T-cell (primary cell): ENCODE results near the gene PRMT1. TPM values are rescaled to one million over a fixed set of nuclear protein-coding genes. Genes with fewer than 3 reads are reported as not detected.

Experiments
- ATAC-seq, 4 experiments: fragments of 200-7000 bp in 3 of 4; fragments of 150-1000 bp in 1 of 4; cut with Tn5 transposase; replicated peaks in 1 of 4; 1 replicate in 3 of 4; 2 replicates in 1 of 4; pipeline ENCODE4 v1.10.0; 2021; ENCODE audit warnings: moderate library complexity in 3 of 4, mild to moderate bottlenecking in 2 of 4, moderate number of reproducible peaks in 1 of 4
- CTCF ChIA-PET, 2 donors: fragments of 300-600 bp; sonication (Branson Sonifier 250); formaldehyde crosslinking; loops; one replicate each; lab custom pipeline; 2022; ENCODE audit warnings: antibody characterized with exemption in 2 of 2; lab: Charles Lee
- POLR2A ChIA-PET, 2 donors: fragments of 300-600 bp; sonication (Branson Sonifier 250); formaldehyde crosslinking; loops; one replicate each; lab custom pipeline; 2022; ENCODE audit warnings: antibody characterized with exemption in 2 of 2; lab: Charles Lee
- DNase-seq, 35 experiments: peaks; one replicate each; pipeline versions ENCODE4 v3.0.0 to v3.0.0-alpha.2; 2013 to 2023
- H3K27ac ChIP-seq: one replicate; pipeline ENCODE4 v1.5.1; 2013; ENCODE audit warnings: low read length
- H3K27me3 ChIP-seq, 2 experiments: replicated peaks in 1 of 2; 1 replicate in 1 of 2; 2 replicates in 1 of 2; pipeline versions ENCODE4 v1.6.1 to v1.7.0; 2013; ENCODE audit warnings: low read length in 1 of 2, mixed read lengths in 1 of 2; ENCODE audit not compliant: control insufficient read depth in 2 of 2, insufficient read depth in 2 of 2; ENCODE audit errors: extremely low read depth in 1 of 2
- H3K36me3 ChIP-seq, 2 donors: 1 replicate in 1 of 2; 2 replicates in 1 of 2; pipeline versions ENCODE4 v1.6.1 to v1.7.0; 2013; ENCODE audit warnings: low read length in 1 of 2; ENCODE audit not compliant: control insufficient read depth in 2 of 2, insufficient read depth in 1 of 2; ENCODE audit errors: extremely low read depth in 1 of 2
- H3K4me1 ChIP-seq, 2 experiments: 1 replicate in 1 of 2; 2 replicates in 1 of 2; pipeline versions ENCODE4 v1.6.1 to v1.7.0; 2013; ENCODE audit warnings: low read length in 2 of 2, mixed read lengths in 1 of 2; ENCODE audit not compliant: insufficient read depth in 2 of 2, control insufficient read depth in 1 of 2; ENCODE audit errors: extremely low read depth in 1 of 2
- H3K4me3 ChIP-seq, 2 donors: 1 replicate in 1 of 2; 2 replicates in 1 of 2; pipeline versions ENCODE4 v1.5.1 to v1.7.0; 2013; ENCODE audit warnings: mild to moderate bottlenecking in 2 of 2, low read length in 1 of 2, moderate library complexity in 1 of 2; ENCODE audit not compliant: control insufficient read depth in 1 of 2; ENCODE audit errors: extremely low read depth in 1 of 2
- H3K9me3 ChIP-seq: 2 replicates; pipeline ENCODE4 v1.7.0; 2013
- H3K27ac Mint-ChIP-seq, 2 donors: one replicate each; pipeline ENCODE4 v1.8.0; 2020 to 2021; ENCODE audit warnings: mild to moderate bottlenecking in 2 of 2, mixed read lengths in 2 of 2
- H3K27me3 Mint-ChIP-seq, 2 donors: one replicate each; pipeline ENCODE4 v1.8.0; 2021 to 2022; ENCODE audit warnings: mixed read lengths in 2 of 2
- H3K36me3 Mint-ChIP-seq: one replicate; pipeline ENCODE4 v1.8.0; 2021; ENCODE audit warnings: mixed read lengths
- H3K4me1 Mint-ChIP-seq, 3 donors: one replicate each; pipeline ENCODE4 v1.8.0; 2020 to 2022; ENCODE audit warnings: mixed read lengths in 3 of 3, mild to moderate bottlenecking in 1 of 3
- H3K4me3 Mint-ChIP-seq, 3 donors: one replicate each; pipeline ENCODE4 v1.8.0; 2020 to 2022; ENCODE audit warnings: mild to moderate bottlenecking in 3 of 3, mixed read lengths in 3 of 3, moderate library complexity in 3 of 3
- H3K9me3 Mint-ChIP-seq, 3 donors: one replicate each; pipeline ENCODE4 v1.8.0; 2020 to 2022; ENCODE audit warnings: mixed read lengths in 3 of 3
- WGBS: methylation state at CpG from one replicate; pipeline ENCODE4 v1.1.5; 2013; ENCODE audit warnings: missing lambda C conversion rate; ENCODE audit not compliant: insufficient coverage; 5-methylcytosine and 5-hydroxymethylcytosine counted together
- total RNA-seq, 35 experiments: library from RNA in 6 of 35; stranded (reverse) in 6 of 35; fragments of 120-200 nt in 1 of 35; gene quantifications; one replicate each; pipeline versions ENCODE4 v1.2.1 to v1.2.4 and lab custom pipeline; 2013 to 2026

Gene PRMT1
- total RNA-seq, 5 donors from 2014 or later (not counting 1 experiment from before 2014, with no cell fraction given): 72.0 to 116 (median 107) TPM

DNA sequence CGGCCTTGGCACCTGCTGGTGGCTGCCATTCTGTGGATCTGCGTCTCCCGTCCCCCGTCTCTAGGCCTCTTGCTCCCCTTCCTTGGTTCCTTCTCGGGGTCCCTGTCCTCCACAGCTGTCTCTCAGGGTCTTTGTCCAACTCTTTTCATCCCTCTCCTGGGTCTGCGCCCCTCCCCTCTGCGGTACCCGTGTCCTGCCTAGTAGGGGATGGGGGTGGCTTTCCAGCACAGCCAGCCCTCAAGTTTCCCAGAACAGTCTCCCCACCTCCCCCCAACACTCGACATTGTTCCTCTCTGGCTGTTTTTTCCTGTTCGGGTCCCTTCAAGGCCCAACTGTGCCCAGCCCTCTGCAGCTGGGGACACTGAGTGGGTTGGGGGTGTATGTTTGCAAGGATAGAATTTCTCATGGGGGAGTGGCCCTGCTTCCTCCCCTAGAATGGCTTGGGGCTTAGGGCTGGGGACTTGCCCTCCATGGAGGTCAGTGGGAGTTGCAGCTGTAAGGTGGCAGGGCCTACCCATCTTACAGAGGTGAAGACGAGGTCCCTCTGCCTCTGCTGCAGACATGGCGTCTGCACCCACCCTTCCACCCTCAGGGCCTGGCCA lies 11.6 kb downstream of the PRMT1 start:
- no peak overlapping the region for H3K4me3 ChIP-seq
- Mint-ChIP-seq H3K27ac (no peak overlapping the region), H3K4me3 (peak overlapping the region in 1 of 3 donors; percentile 8), H3K4me1 (peaks cover 19 to 26% (median 25%) of the 10 kb centered on the region in 3 donors), H3K27me3 (peaks cover 13 to 26% of the 10 kb centered on the region in 2 donors), H3K9me3 (no peaks in the 10 kb centered on the region), H3K36me3 (peaks cover 24% of the 10 kb centered on the region)
- H3K27ac ChIP-seq: no peak overlapping the region
- no peak for DNase-seq
- 87% methylated on average over 3 of the region's 12 CpGs for WGBS
- no peaks in the 10 kb centered on the region for H3K9me3 ChIP-seq
- peaks cover 4 to 33% of the 10 kb centered on the region in 2 experiments for H3K4me1 ChIP-seq
- ATAC-seq: no peak
- ChIA-PET POLR2A (no interaction called here), CTCF (interaction anchor here in 1 of 2 donors (0.6 kb wide), 1 partner anchor 40 kb away, joined by 3 read pairs; no protein-coding TSS in a partner anchor)
- peaks cover 5 to 46% of the 10 kb centered on the region in 2 experiments for H3K27me3 ChIP-seq
- H3K36me3 ChIP-seq: peaks cover 10 to 39% of the 10 kb centered on the region in 2 donors

DNA sequence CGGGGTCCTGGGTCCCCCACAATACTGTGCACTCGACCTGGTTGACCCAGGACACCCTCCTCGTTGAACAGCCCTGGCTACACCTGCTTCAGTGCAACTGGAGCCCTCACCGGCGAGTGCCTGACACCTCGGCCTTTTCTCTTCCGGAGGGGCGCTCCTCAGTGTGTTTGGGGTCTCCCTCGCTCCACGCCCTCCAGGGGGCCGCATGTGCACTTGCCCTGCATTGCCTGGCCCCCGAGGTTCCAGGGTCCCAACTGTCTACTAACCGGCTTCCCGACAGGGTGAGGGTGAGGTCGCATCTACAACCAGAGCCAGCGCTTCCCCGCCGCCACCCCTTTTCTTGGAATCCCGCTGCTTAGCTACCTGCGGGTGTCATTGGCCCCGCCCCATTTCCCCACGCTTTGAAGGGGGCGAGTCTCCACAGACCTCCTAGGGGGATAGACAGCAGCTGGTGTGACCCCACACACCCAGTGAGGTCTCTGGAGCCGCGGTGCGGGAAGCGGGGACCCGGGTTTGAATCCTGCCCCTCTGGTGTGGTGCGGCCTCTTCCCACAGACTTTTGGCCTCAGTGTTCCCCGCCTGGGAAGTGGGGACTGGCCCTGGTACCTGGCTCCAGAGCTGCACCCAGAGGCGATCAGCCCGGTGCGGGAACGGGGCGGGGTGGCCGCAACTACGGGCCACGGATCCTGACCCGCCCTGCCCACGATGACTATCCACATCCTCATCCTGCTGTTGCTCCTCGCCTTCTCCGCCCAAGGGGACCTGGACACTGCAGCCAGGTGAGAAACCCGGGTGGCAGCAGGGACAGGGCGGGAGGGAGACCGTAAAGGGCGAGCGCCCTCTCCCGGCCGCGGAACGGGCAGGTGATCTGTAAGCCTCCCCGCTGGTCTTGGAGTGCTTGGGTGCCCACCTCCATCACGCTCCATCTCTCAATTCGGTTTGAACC lies 12.3 kb downstream of the PRMT1 start, which contains the start of gene ADM5:
ADM5 (plus strand) TSS at position 462 of the 946 bp plus-strand sequence; CDS start at position 706, 244 bp downstream.
- no peaks in the 10 kb centered on the region for H3K9me3 ChIP-seq
- H3K4me3 ChIP-seq: peak within 1 kb of the TSS; percentile 52 to 60
- Mint-ChIP-seq H3K9me3 (no peaks in the 10 kb centered on the region), H3K4me3 (peak within 1 kb of the TSS; percentile 82 to 89 (median 85)), H3K36me3 (peaks cover 16% of the 10 kb centered on the region), H3K27ac (peak within 1 kb of the TSS; percentile 73), H3K27me3 (peaks cover 13 to 26% of the 10 kb centered on the region in 2 donors), H3K4me1 (peaks cover 19 to 26% (median 25%) of the 10 kb centered on the region in 3 donors)
- H3K27me3 ChIP-seq: peaks cover 5 to 46% of the 10 kb centered on the region in 2 experiments
- H3K4me1 ChIP-seq: peaks cover 4 to 30% of the 10 kb centered on the region in 2 experiments
- WGBS: 50% methylated on average over 48 of the region's 54 CpGs
- CTCF ChIA-PET: no interaction called here
- peaks cover 4 to 31% of the 10 kb centered on the region in 2 donors for H3K36me3 ChIP-seq
- DNase-seq (peak in 20 of 35 experiments; percentile 19 to 60 (median 43)), ATAC-seq (peak; percentile 37 to 56 (median 51))
- H3K27ac ChIP-seq: no peak within 1 kb of the TSS
- POLR2A ChIA-PET: no interaction called here

DNA sequence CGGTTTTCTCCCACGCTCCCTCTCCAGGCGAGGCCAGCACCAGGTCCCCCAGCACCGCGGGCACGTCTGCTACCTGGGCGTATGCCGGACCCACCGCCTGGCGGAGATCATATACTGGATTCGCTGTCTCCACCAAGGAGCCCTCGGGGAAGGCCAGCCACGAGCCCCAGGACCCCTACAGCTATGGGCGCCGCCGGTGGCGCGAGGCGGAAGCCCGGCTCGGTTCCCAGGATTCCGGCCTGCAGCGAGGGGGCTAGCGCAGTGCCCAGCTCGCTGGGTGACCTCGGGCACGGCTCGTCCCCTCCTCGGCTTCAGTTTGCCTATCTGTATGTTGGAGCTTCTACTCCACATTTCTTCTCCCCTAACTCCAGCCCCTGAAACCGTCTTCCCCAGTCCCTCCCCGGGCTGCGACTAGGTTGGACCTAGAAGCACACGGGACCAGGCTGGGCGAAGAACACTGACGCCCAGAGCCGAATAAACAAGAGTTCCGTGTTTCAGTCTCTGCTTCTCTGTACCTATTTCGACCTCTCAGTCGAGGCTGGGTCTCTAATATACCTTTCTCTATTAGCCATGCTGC lies 13.1 kb downstream of the PRMT1 start:
- H3K27me3 Mint-ChIP-seq: peaks cover 13 to 26% of the 10 kb centered on the region in 2 donors
- DNase-seq: no peak
- H3K36me3 ChIP-seq: peaks cover 4 to 23% of the 10 kb centered on the region in 2 donors
- no peaks in the 10 kb centered on the region for H3K9me3 ChIP-seq
- POLR2A ChIA-PET: no interaction called here
- peak overlapping the region; percentile 52 to 60 for H3K4me3 ChIP-seq
- peak overlapping the region; percentile 82 to 89 (median 85) for H3K4me3 Mint-ChIP-seq
- peaks cover 19 to 26% (median 25%) of the 10 kb centered on the region in 3 donors for H3K4me1 Mint-ChIP-seq
- peaks cover 5 to 46% of the 10 kb centered on the region in 2 experiments for H3K27me3 ChIP-seq
- H3K27ac Mint-ChIP-seq: peak overlapping the region; percentile 73
- ATAC-seq: peak in 3 of 4 experiments; percentile 16 to 17 (median 17)
- H3K4me1 ChIP-seq: peaks cover 4 to 27% of the 10 kb centered on the region in 2 experiments
- H3K36me3 Mint-ChIP-seq: peaks cover 13% of the 10 kb centered on the region
- H3K27ac ChIP-seq: no peak overlapping the region
- H3K9me3 Mint-ChIP-seq: no peaks in the 10 kb centered on the region
- CTCF ChIA-PET: no interaction called here
- 42% methylated on average over 39 of the region's 39 CpGs for WGBS

DNA sequence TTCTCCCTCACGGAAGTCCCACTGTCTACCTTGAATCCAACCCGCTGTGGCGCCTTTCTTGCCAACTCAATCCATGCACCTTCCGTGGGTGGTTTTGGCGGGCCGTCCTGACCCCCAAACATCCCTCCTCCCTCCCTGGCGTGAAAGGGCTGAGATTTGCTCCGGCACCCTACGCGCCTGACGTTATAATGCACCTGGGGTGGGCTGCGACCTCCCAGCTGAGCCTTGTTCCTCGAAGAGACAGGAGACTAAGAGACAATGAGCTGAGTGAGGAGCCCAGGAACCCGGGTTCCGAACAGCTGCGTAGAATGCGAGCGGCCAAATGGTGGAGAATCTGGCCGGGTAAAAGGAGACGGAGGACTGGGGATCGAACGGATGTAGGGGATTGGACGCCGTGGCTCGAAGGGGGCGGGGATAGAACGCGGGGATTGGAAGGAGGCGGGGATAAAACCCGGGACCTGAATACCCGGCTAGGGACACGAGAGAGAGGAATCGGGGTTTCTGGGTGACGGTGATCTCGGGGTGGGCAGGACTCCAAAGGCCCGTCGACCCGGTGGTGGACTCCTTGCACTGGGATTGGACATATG lies 13.7 kb downstream of the PRMT1 start, which contains the start of gene CPT1C:
CPT1C (plus strand) TSS at position 461 of the 587 bp plus-strand sequence. CDS start 1,137 bp downstream, outside the sequence.
- Histone ChIP-seq H3K9me3 (no peaks in the 10 kb centered on the region), H3K4me1 (peaks cover 4 to 27% of the 10 kb centered on the region in 2 experiments), H3K36me3 (peaks cover 4 to 18% of the 10 kb centered on the region in 2 donors), H3K27me3 (peaks cover 5 to 46% of the 10 kb centered on the region in 2 experiments), H3K27ac (no peak within 1 kb of the TSS), H3K4me3 (peak within 1 kb of the TSS; percentile 52 to 60)
- ChIA-PET CTCF (no interaction called here), POLR2A (no interaction called here)
- peak; percentile 56 to 76 (median 72) for ATAC-seq
- DNase-seq: peak in 24 of 35 experiments; percentile 13 to 64 (median 44)
- Mint-ChIP-seq H3K27me3 (peaks cover 13 to 26% of the 10 kb centered on the region in 2 donors), H3K9me3 (no peaks in the 10 kb centered on the region), H3K27ac (peak within 1 kb of the TSS; percentile 73), H3K4me3 (peak within 1 kb of the TSS; percentile 82 to 89 (median 85)), H3K36me3 (peaks cover 8% of the 10 kb centered on the region), H3K4me1 (peaks cover 19 to 26% (median 25%) of the 10 kb centered on the region in 3 donors)
- 5% methylated on average over 35 of the region's 38 CpGs for WGBS

GRCh38 chr19:49691243-49692146 lies 14.4 kb downstream of the PRMT1 start:
- Mint-ChIP-seq H3K36me3 (peaks cover 3% of the 10 kb centered on the region), H3K4me3 (peak overlapping the region; percentile 82 to 89 (median 85)), H3K27ac (peak overlapping the region in 1 of 2 donors; percentile 73), H3K27me3 (peaks cover 13 to 26% of the 10 kb centered on the region in 2 donors), H3K9me3 (no peaks in the 10 kb centered on the region), H3K4me1 (peaks cover 19 to 26% (median 25%) of the 10 kb centered on the region in 3 donors)
- H3K27ac ChIP-seq: no peak overlapping the region
- H3K9me3 ChIP-seq: no peaks in the 10 kb centered on the region
- ATAC-seq (peak; percentile 34 to 59 (median 38)), DNase-seq (peak in 6 of 35 experiments; percentile 22 to 50 (median 30))
- WGBS: 18% methylated on average over 21 of the region's 39 CpGs
- H3K4me1 ChIP-seq: peaks cover 4 to 27% of the 10 kb centered on the region in 2 experiments
- H3K27me3 ChIP-seq: peaks cover 5 to 46% of the 10 kb centered on the region in 2 experiments
- ChIA-PET POLR2A (no interaction called here), CTCF (no interaction called here)
- peaks cover 4 to 10% of the 10 kb centered on the region in 2 donors for H3K36me3 ChIP-seq
- peak overlapping the region; percentile 52 to 60 for H3K4me3 ChIP-seq
